Measurements from ENCODE around the gene SPINT4.
"Not testable (repeated sequence)": the region's sequence is repeated elsewhere in the genome, so short reads cannot be mapped to it uniquely, and the experiment has no call there.

The SPINT4 gene

DNA sequence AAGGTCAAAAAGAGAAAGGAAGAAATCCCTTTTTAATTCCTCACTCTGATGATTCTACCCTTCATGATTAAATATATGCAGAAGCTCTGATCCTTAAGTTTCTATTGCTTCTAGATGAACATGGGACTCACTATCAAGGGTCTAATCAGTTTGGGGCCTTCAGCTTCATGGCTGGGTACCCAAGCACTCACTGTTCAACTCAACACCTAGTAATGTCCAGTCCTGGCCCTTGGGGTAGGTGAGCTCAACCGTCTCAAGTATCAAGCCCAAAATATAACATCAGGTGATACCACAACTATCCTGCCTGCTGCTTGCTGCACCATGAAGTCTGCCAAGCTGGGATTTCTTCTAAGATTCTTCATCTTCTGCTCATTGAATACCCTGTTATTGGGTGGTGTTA is at the start of gene SPINT4:
SPINT4 (plus strand) TSS at position 301 of the 400 bp plus-strand sequence; CDS start at position 322, 21 bp downstream.
- Mint-ChIP-seq H3K27ac (no peak within 1 kb of the TSS), H3K27me3 (ENCODE audit: low read depth) (peaks cover 15% of the 10 kb centered on the region), H3K4me1 (ENCODE audit: low read depth) (no peaks in the 10 kb centered on the region), H3K4me3 (no peak within 1 kb of the TSS), H3K9me3 (peaks cover 3% of the 10 kb centered on the region), H3K36me3 (ENCODE audit: low read depth) (no peaks in the 10 kb centered on the region)
- no peak for DNase-seq (ENCODE audit: low spot score)

DNA sequence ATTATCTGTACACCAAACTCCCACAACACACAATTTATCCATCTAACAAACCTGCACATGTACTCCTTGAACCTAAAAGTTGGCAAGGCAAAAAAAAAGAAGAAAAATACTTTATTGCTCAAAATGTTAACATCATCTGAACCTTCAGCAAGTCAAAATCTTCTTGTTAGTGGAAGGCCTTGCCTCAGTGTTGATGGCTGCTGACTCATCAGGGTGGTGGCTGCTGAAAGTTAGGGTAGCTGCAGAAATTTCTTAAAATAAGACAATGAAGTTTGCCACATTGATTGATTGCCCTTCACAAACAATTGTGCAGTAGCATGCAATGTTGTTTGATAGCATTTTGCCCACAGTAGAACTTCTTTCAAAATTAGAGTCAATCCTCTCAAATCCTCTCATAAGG is 49.4 kb upstream of the SPINT4 start:
- DNase-seq (ENCODE audit: low spot score) = no peak
- no peak overlapping the region for H3K4me3 Mint-ChIP-seq
- H3K27ac Mint-ChIP-seq = no peak overlapping the region
- H3K4me1 Mint-ChIP-seq (ENCODE audit: low read depth) = no peaks in the 10 kb centered on the region
- peaks cover 16% of the 10 kb centered on the region for H3K27me3 Mint-ChIP-seq (ENCODE audit: low read depth)
- no peaks in the 10 kb centered on the region for H3K9me3 Mint-ChIP-seq
- H3K36me3 Mint-ChIP-seq (ENCODE audit: low read depth) = no peaks in the 10 kb centered on the region

GRCh38 chr20:45679650-45680049 is 42.5 kb upstream of the SPINT4 start:
- no peak for DNase-seq (ENCODE audit: low spot score)
- no peak overlapping the region for H3K27ac Mint-ChIP-seq
- H3K27me3 Mint-ChIP-seq (ENCODE audit: low read depth) = peaks cover 3% of the 10 kb centered on the region
- no peaks in the 10 kb centered on the region for H3K36me3 Mint-ChIP-seq (ENCODE audit: low read depth)
- H3K9me3 Mint-ChIP-seq = peaks cover 14% of the 10 kb centered on the region
- H3K4me3 Mint-ChIP-seq = no peak overlapping the region
- H3K4me1 Mint-ChIP-seq (ENCODE audit: low read depth) = no peaks in the 10 kb centered on the region

DNA sequence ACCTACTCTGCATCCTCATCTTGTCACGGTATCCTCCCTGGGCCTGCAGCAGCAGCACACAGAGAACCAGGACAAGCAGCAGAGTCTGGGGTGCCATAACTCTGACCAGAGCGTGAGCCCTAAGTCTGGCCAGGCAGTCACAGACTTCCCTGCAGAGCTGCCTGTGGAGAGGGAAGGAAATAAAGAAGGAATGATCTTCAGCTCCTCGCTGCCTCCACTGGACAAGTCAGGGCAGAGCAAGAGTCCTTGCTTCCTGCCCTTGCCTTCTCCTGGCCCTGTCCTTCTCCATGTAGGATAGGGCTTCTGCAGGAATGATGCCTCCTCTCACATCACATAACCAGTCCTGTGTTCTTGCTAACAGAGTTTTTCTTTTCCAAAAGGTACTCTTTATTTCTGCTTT is 36.3 kb upstream of the SPINT4 start:
- no peaks in the 10 kb centered on the region for H3K36me3 Mint-ChIP-seq (ENCODE audit: low read depth)
- H3K4me3 Mint-ChIP-seq = no peak overlapping the region
- no peaks in the 10 kb centered on the region for H3K4me1 Mint-ChIP-seq (ENCODE audit: low read depth)
- no peaks in the 10 kb centered on the region for H3K9me3 Mint-ChIP-seq
- H3K27me3 Mint-ChIP-seq (ENCODE audit: low read depth) = no peaks in the 10 kb centered on the region
- no peak overlapping the region for H3K27ac Mint-ChIP-seq
- DNase-seq (ENCODE audit: low spot score) = no peak

DNA sequence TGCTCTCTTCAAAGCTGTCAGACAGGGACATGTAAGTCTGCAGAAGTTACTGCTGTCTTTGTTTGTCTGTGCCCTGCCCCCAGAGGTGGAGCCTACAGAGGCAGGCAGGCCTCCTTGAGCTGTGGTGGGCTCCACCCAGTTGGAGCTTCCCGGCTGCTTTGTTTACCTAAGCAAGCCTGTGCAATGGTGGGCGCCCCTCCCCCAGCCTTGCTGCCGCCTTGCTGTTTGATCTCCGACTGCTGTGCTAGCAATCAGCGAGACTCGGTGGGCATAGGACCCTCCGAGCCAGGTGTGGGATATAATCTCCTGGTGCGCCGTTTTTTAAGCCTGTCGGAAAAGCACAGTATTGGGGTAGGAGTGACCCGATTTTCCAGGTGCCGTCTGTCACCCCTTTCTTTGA is 28.8 kb upstream of the SPINT4 start:
- H3K27ac Mint-ChIP-seq; H3K36me3 Mint-ChIP-seq (ENCODE audit: low read depth); H3K9me3 Mint-ChIP-seq; H3K4me3 Mint-ChIP-seq; DNase-seq (ENCODE audit: low spot score); H3K4me1 Mint-ChIP-seq (ENCODE audit: low read depth); H3K27me3 Mint-ChIP-seq (ENCODE audit: low read depth): not testable (repeated sequence)

GRCh38 chr20:45695496-45695895 is 26.7 kb upstream of the SPINT4 start:
- Mint-ChIP-seq H3K36me3 (ENCODE audit: low read depth) (no peaks in the 10 kb centered on the region), H3K4me1 (ENCODE audit: low read depth) (no peaks in the 10 kb centered on the region), H3K4me3 (no peak overlapping the region), H3K27ac (no peak overlapping the region), H3K27me3 (ENCODE audit: low read depth) (no peaks in the 10 kb centered on the region), H3K9me3 (no peaks in the 10 kb centered on the region)
- DNase-seq (ENCODE audit: low spot score) = no peak

DNA sequence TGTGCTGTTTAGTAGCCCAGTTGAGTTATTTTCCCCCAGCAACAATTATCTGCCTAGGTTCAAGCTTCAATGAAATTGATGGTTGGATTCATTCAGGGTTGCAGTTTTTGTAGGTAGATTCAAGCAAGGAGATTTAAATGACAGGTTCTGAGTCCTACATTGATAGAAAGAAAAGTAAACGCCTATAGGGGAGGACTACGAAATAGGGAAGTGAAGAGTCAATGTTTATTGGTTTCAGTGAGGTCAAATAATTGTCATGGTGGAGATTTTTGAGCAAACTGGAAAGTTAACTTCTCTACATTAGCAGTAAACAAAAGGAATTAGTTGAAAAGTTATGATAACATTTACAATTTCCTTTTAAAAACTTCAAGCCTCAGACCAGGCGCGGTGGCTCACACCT is 21.0 kb upstream of the SPINT4 start:
- Mint-ChIP-seq H3K9me3 (no peaks in the 10 kb centered on the region), H3K27ac (no peak overlapping the region), H3K4me1 (ENCODE audit: low read depth) (no peaks in the 10 kb centered on the region), H3K4me3 (no peak overlapping the region), H3K36me3 (ENCODE audit: low read depth) (no peaks in the 10 kb centered on the region), H3K27me3 (ENCODE audit: low read depth) (peaks cover 5% of the 10 kb centered on the region)
- DNase-seq (ENCODE audit: low spot score) = no peak

DNA sequence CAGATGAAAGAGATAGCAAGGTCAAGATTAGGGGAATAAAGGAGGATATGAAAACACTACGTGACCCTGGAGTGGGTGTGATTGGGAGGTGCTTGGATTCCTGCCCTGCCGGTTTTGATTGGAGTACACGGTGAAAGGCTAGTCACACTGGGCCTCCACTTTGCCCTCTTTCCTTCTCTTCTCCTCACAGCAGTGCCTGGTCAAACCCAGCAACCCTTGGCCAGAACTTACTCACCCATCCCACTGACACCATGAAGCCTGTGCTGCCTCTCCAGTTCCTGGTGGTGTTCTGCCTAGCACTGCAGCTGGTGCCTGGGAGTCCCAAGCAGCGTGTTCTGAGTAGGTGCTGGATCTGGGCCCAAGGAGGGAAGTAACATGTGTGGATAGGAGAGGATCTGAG is 20.3 kb upstream of the SPINT4 start, which contains the start of gene WFDC13:
WFDC13 (plus strand) TSS at position 166 of the 400 bp plus-strand sequence; CDS start at position 252, 86 bp downstream.
- Mint-ChIP-seq H3K4me1 (ENCODE audit: low read depth) (no peaks in the 10 kb centered on the region), H3K27ac (no peak within 1 kb of the TSS), H3K9me3 (no peaks in the 10 kb centered on the region), H3K4me3 (no peak within 1 kb of the TSS), H3K36me3 (ENCODE audit: low read depth) (no peaks in the 10 kb centered on the region), H3K27me3 (ENCODE audit: low read depth) (peaks cover 5% of the 10 kb centered on the region)
- DNase-seq (ENCODE audit: low spot score) = no peak

DNA sequence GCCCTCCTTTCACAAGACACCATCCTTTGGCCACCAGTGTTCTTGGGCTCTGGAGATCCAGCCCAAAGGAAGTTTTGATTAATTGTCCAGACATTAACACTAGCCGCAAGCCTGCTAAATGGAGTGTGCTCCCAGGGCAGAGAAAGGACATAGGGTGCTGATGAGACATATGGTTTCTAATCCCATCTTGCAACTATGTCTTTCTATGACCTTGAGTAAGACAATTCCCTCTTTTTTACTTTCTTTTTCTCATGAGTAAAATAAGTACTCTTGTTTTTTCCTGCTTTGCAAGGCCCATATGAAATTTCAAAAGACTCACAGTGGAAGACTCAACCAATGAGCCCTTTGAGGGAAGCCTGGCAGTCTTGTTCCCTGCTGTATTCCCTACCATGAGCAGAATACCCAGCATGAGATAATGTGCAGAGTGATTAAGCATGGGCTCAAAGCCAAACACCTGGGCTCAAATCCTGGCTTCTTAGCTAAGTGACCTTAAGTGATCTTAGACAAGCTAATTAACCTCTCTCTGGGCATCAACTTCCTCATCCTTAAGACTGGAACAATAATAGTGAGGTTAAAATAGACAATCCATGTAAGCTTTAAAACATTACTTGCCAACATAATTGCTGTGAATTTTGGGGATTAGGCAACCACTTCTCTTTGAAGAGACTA is 17.0 kb upstream of the SPINT4 start, which contains the start of gene WFDC10B:
WFDC10B (minus strand) TSS at position 51 of the 669 bp plus-strand sequence. CDS start 19,027 bp downstream, outside the sequence.
- Mint-ChIP-seq H3K36me3 (ENCODE audit: low read depth) (no peaks in the 10 kb centered on the region), H3K4me3 (no peak within 1 kb of the TSS), H3K4me1 (ENCODE audit: low read depth) (no peaks in the 10 kb centered on the region), H3K9me3 (no peaks in the 10 kb centered on the region), H3K27me3 (ENCODE audit: low read depth) (peaks cover 12% of the 10 kb centered on the region), H3K27ac (no peak within 1 kb of the TSS)
- no peak for DNase-seq (ENCODE audit: low spot score)

DNA sequence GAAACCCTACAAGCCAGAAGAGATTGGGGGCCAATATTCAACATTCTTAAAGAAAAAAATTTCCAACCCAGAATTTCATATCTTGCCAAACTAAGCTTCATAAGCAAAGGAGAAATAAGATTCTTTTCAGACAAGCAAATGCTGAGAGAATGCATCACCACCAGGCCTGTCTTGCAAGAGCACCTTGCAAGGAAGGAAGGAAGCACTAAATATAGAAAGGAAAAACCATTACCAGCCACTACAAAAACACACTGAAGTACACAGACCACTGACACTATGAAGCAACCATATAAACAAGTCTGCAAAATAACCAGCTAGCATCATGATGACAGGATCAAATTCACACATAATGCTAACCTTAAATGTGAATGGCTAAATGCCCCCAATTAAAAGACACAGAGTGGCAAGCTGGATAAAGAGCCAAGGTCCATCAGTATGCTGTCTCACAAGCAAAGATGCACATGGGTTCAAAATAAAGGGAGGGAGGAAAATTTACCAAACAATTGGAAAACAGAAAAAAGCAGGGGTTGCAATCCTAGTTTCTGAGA is 5.9 kb upstream of the SPINT4 start:
- H3K4me1 Mint-ChIP-seq (ENCODE audit: low read depth); DNase-seq (ENCODE audit: low spot score); H3K9me3 Mint-ChIP-seq; H3K27ac Mint-ChIP-seq; H3K36me3 Mint-ChIP-seq (ENCODE audit: low read depth); H3K4me3 Mint-ChIP-seq: not testable (repeated sequence)
- H3K27me3 Mint-ChIP-seq (ENCODE audit: low read depth) = peaks cover 22% of the 10 kb centered on the region

GRCh38 chr20:45725134-45725533 is 3.0 kb downstream of the SPINT4 start:
- Mint-ChIP-seq H3K27ac (no peak overlapping the region), H3K27me3 (ENCODE audit: low read depth) (peaks cover 4% of the 10 kb centered on the region)

DNA sequence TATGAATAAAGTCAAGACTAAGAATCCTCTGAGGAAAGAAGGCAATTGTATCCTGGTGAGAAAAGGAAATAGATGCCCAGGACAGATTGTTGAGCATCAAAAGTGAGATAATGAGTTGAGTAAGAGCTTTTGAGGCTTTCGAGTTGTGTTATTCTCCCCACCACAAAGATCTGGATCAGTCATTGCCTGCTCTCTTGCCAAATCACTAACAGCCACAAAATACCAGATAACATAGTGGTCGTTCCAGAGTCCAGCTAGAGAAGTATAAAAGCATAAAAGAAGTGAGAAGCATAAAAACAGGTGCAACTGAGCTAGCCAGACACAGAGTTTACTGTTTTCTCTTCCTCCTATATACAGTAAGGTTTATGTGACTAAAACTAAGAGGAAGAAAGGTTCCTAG is 4.9 kb downstream of the SPINT4 start:
- Mint-ChIP-seq H3K27me3 (ENCODE audit: low read depth) (peaks cover 4% of the 10 kb centered on the region), H3K9me3 (peaks cover 15% of the 10 kb centered on the region)

More at GRCh38 chr20:45725134-45725533, 3.0 kb downstream of the SPINT4 start:
- no peaks in the 10 kb centered on the region for H3K36me3 Mint-ChIP-seq (ENCODE audit: low read depth)
- no peaks in the 10 kb centered on the region for H3K4me1 Mint-ChIP-seq (ENCODE audit: low read depth)
- peaks cover under 1% of the 10 kb centered on the region for H3K9me3 Mint-ChIP-seq
- H3K4me3 Mint-ChIP-seq = no peak overlapping the region
- no peak for DNase-seq (ENCODE audit: low spot score)

GRCh38 chr20:45732199-45732598 is 10.1 kb downstream of the SPINT4 start:
- Mint-ChIP-seq H3K9me3 (peaks cover 36% of the 10 kb centered on the region), H3K27me3 (ENCODE audit: low read depth) (no peaks in the 10 kb centered on the region)
- no peak for DNase-seq (ENCODE audit: low spot score)

More for the DNA sequence above, 4.9 kb downstream of the SPINT4 start:
- Mint-ChIP-seq H3K27ac (no peak overlapping the region), H3K4me3 (no peak overlapping the region), H3K4me1 (ENCODE audit: low read depth) (no peaks in the 10 kb centered on the region), H3K36me3 (ENCODE audit: low read depth) (no peaks in the 10 kb centered on the region)
- no peak for DNase-seq (ENCODE audit: low spot score)

GRCh38 chr20:45735552-45735951 is 13.4 kb downstream of the SPINT4 start:
- no peaks in the 10 kb centered on the region for H3K4me1 Mint-ChIP-seq (ENCODE audit: low read depth)
- H3K4me3 Mint-ChIP-seq = no peak overlapping the region
- H3K9me3 Mint-ChIP-seq = peaks cover 32% of the 10 kb centered on the region
- DNase-seq (ENCODE audit: low spot score) = no peak
- no peaks in the 10 kb centered on the region for H3K27me3 Mint-ChIP-seq (ENCODE audit: low read depth)
- no peaks in the 10 kb centered on the region for H3K36me3 Mint-ChIP-seq (ENCODE audit: low read depth)
- H3K27ac Mint-ChIP-seq = no peak overlapping the region

More at GRCh38 chr20:45732199-45732598, 10.1 kb downstream of the SPINT4 start:
- H3K27ac Mint-ChIP-seq = no peak overlapping the region
- no peaks in the 10 kb centered on the region for H3K4me1 Mint-ChIP-seq (ENCODE audit: low read depth)
- no peak overlapping the region for H3K4me3 Mint-ChIP-seq
- no peaks in the 10 kb centered on the region for H3K36me3 Mint-ChIP-seq (ENCODE audit: low read depth)

Data from T-helper 2 cell treated with Interferon-gamma antibody and Interleukin-4, amounts not matched to agents 5 μg/mL and 100 μg/mL, for 36 hours (primary cell).